ENCODE data around the gene TNIP1.

- TF ChIP-seq CTCF (IDR thresholded peaks at IDR 0.05) (no peak), POLR2A (IDR thresholded peaks at IDR 0.05) (no peak), POLR2AphosphoS5 (IDR thresholded peaks at IDR 0.05) (no peak)
Measured at GRCh38 chr5:151123897-151124751, 43.3 kb upstream of the TNIP1 start.
